ENCODE measurements around the gene CDC26.

GRCh38 chr9:113319054-113319453, 43.7 kb upstream of the CDC26 start:
- TF ChIP-seq CTCF (IDR thresholded peaks at IDR 0.05 in 8 of 11, conservative IDR thresholded peaks at IDR 0.05 in 3 of 11) (no peak), POLR2A (IDR thresholded peaks at IDR 0.05) (no peak), POLR2AphosphoS5 (IDR thresholded peaks at IDR 0.05) (no peak)
